OCI-LY1 (cell line): Measurements from ENCODE around the gene RAPGEF1.

Experiments used
- EZH2 ChIP-seq: fragments of 200-600 bp; sonication (generic), shearing (Covaris generic); IDR thresholded peaks from 2 replicates; pipeline ENCODE4 v1.8.0; 2017; ENCODE audit warnings: borderline replicate concordance, mixed run types, mild to moderate bottlenecking, antibody characterized with exemption, low read length, moderate library complexity, mixed read lengths
- TF ChIP-seq, protein P1 (sequence below): fragments of 200-600 bp; sonication (generic), shearing (Covaris generic); IDR thresholded peaks from 2 replicates; pipeline ENCODE4 v1.5.1; 2017; ENCODE audit warnings: mild to moderate bottlenecking, antibody characterized with exemption, low read length, moderate library complexity, mixed read lengths

DNA sequence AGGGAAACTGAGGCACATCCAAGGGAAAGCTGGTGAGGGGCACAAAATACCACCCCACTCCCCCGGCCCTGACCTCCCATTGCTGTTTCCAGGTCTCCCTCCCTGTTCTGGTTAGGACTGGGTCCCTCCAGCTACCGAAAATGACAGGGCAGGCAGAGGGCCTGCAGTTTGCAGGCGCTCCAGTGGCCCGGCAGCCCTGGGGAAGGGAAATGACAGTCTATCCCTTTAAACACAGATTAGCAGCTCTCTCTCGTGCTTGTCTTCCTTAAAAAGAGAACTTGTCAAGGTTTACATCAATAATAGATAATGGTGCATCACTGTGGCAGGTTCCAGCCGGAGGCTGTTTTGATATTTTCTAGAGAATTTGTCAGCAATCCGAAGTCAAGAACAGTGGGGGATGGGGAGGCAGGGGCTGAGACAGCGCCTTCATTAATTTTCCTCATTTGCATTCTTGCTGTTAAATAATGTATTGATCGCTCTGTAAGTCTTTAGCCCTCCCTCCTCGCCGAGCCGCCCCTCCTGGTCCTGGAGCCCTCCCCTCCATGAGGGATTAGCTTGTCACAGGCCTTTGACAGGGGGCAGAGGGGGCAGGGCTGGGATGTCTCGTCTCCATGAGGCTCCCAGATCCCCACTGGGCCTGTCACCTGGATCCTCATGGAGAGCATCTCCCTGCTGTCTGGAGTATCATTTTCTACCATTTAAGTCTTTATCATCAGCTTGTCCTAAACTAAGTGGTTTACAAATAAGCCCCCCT lies 45.0 kb upstream of the RAPGEF1 start:
- TF ChIP-seq, protein P1, sequence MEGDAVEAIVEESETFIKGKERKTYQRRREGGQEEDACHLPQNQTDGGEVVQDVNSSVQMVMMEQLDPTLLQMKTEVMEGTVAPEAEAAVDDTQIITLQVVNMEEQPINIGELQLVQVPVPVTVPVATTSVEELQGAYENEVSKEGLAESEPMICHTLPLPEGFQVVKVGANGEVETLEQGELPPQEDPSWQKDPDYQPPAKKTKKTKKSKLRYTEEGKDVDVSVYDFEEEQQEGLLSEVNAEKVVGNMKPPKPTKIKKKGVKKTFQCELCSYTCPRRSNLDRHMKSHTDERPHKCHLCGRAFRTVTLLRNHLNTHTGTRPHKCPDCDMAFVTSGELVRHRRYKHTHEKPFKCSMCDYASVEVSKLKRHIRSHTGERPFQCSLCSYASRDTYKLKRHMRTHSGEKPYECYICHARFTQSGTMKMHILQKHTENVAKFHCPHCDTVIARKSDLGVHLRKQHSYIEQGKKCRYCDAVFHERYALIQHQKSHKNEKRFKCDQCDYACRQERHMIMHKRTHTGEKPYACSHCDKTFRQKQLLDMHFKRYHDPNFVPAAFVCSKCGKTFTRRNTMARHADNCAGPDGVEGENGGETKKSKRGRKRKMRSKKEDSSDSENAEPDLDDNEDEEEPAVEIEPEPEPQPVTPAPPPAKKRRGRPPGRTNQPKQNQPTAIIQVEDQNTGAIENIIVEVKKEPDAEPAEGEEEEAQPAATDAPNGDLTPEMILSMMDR: no peak
- TF ChIP-seq EZH2: no peak
